SK-N-SH (cell line): ENCODE data around the gene KCNK4. TPM values are rescaled to one million over a fixed set of nuclear protein-coding genes. Genes with fewer than 3 reads are reported as not detected.
A peak's percentile ranks its signal among the peaks of the same experiment; 100 is the strongest.

Source experiments
- CTCF ChIA-PET: fragments of 300-600, 350-600 bp; formaldehyde crosslinking; extraction: SDS; loops from one replicate; lab custom pipeline; 2021; lab: Yijun Ruan, JAX
- POLR2A ChIA-PET: fragments of 350-600 bp; sonication (Branson Sonifier 250); formaldehyde crosslinking; extraction: SDS; loops from one replicate; lab custom pipeline; 2020; ENCODE audit warnings: antibody characterized with exemption, inconsistent platforms; lab: Yijun Ruan, JAX
- DNase-seq: peaks from one replicate; pipeline ENCODE4 v3.0.0; 2012
- H2AFZ ChIP-seq: fragments of 200-600 bp; sonication (generic); 2 replicates; pipeline ENCODE4 v1.8.1; 2016; ENCODE audit warnings: antibody characterized with exemption, mild to moderate bottlenecking, low read depth
- H3F3A ChIP-seq: fragments of 200-600 bp; sonication (generic); replicated peaks from 2 replicates; pipeline ENCODE3; 2016; ENCODE audit warnings: antibody characterized with exemption, mild to moderate bottlenecking; ENCODE audit not compliant: insufficient read depth
- H3K27ac ChIP-seq, 2 experiments: fragments of 200-500 bp in 1 of 2; fragments of 200-600 bp in 1 of 2; sonication (Bioruptor generic) in 1 of 2; sonication (generic), shearing (Covaris generic) in 1 of 2; 2 replicates each; pipeline versions ENCODE4 v1.5.1 to v1.6.1; 2014 to 2016; ENCODE audit warnings: low read depth in 2 of 2, inconsistent platforms in 1 of 2, low read length in 1 of 2, mild to moderate bottlenecking in 1 of 2, mixed read lengths in 1 of 2
- H3K27me3 ChIP-seq: fragments of 200-600 bp; sonication (generic), shearing (Covaris generic); 2 replicates; pipeline ENCODE4 v1.6.1; 2016; ENCODE audit warnings: mixed run types; ENCODE audit not compliant: insufficient read depth
- H3K36me3 ChIP-seq, 2 experiments: fragments of 200-500 bp in 1 of 2; fragments of 200-600 bp in 1 of 2; sonication (Bioruptor generic) in 1 of 2; sonication (generic) in 1 of 2; replicated peaks in 1 of 2; 2 replicates each; pipeline versions ENCODE3 to v1.5.1; 2014 to 2016; ENCODE audit warnings: low read length in 1 of 2, mild to moderate bottlenecking in 1 of 2; ENCODE audit not compliant: insufficient read depth in 2 of 2, control insufficient read depth in 1 of 2
- H3K4me1 ChIP-seq, 2 experiments: fragments of 200-500 bp in 1 of 2; fragments of 200-600 bp in 1 of 2; sonication (Bioruptor generic) in 1 of 2; sonication (generic), shearing (Covaris generic) in 1 of 2; 2 replicates each; pipeline versions ENCODE4 v1.5.1 to v1.6.1; 2014 to 2016; ENCODE audit warnings: low read depth in 1 of 2, low read length in 1 of 2, mixed run types in 1 of 2; ENCODE audit not compliant: insufficient read depth in 2 of 2, control insufficient read depth in 1 of 2
- H3K4me2 ChIP-seq: fragments of 200-600 bp; sonication (generic), shearing (Covaris generic); 2 replicates; pipeline ENCODE4 v1.6.1; 2017; ENCODE audit warnings: mixed run types
- H3K4me3 ChIP-seq, 2 experiments: fragments of 200-500 bp in 1 of 2; fragments of 200-600 bp in 1 of 2; sonication (Bioruptor generic) in 1 of 2; sonication (generic), shearing (Covaris generic) in 1 of 2; 2 replicates each; pipeline versions ENCODE4 v1.5.1 to v1.8.1; 2014 to 2016; ENCODE audit warnings: low read depth in 2 of 2, inconsistent platforms in 1 of 2, low read length in 1 of 2, mild to moderate bottlenecking in 1 of 2, mixed read lengths in 1 of 2, moderate library complexity in 1 of 2
- H3K79me2 ChIP-seq: fragments of 200-600 bp; sonication (generic); 2 replicates; pipeline ENCODE4 v1.8.1; 2017; ENCODE audit warnings: mild to moderate bottlenecking; ENCODE audit not compliant: insufficient read depth
- H3K9ac ChIP-seq: fragments of 200-600 bp; sonication (generic); 2 replicates; pipeline ENCODE4 v1.6.1; 2017; ENCODE audit warnings: mixed run types
- H3K9me2 ChIP-seq: fragments of 200-600 bp; sonication (generic); 2 replicates; pipeline ENCODE4 v1.6.1; 2017; ENCODE audit warnings: mixed run types
- H3K9me3 ChIP-seq: fragments of 200-600 bp; sonication (generic); 2 replicates; pipeline ENCODE4 v1.6.1; 2017; ENCODE audit warnings: mixed run types, mild to moderate bottlenecking, moderate library complexity
- H4K20me1 ChIP-seq: fragments of 200-600 bp; sonication (generic); 2 replicates; pipeline ENCODE4 v1.6.1; 2017; ENCODE audit warnings: mild to moderate bottlenecking, mixed run types; ENCODE audit not compliant: insufficient read depth
- CHD2 ChIP-seq: fragments of 150-350 bp; IDR thresholded peaks from 2 replicates; pipeline ENCODE4 v1.6.1; 2018; ENCODE audit warnings: low read length; ENCODE audit not compliant: partially characterized antibody
- CTCF ChIP-seq: fragments of 200-600 bp; sonication (generic); IDR thresholded peaks from 2 replicates; pipeline ENCODE4 v1.6.1; 2017; ENCODE audit warnings: antibody characterized with exemption, mild to moderate bottlenecking, moderate library complexity
- ELF1 ChIP-seq: IDR thresholded peaks from 2 replicates; pipeline ENCODE4 v1.4.0; 2012
- EZH2phosphoT487 ChIP-seq: fragments of 200-600 bp; sonication (generic); IDR thresholded peaks from 2 replicates; pipeline ENCODE4 v1.6.1; 2017; ENCODE audit warnings: low read depth, mixed run types, mild to moderate bottlenecking, antibody characterized with exemption, moderate library complexity, borderline replicate concordance
- FOSL2 ChIP-seq: IDR thresholded peaks from 2 replicates; pipeline ENCODE4 v1.4.0; 2012; ENCODE audit warnings: low read depth, mild to moderate bottlenecking, moderate library complexity, borderline replicate concordance
- FOXJ3 ChIP-seq: sonication (generic); formaldehyde crosslinking; IDR thresholded peaks from 2 replicates; pipeline ENCODE4 v1.5.1; 2020; ENCODE audit warnings: mild to moderate bottlenecking, missing genetic modification reagents
- JUND ChIP-seq: IDR thresholded peaks from 2 replicates; pipeline ENCODE4 v1.4.0; 2012
- MXI1 ChIP-seq: IDR thresholded peaks from 2 replicates; pipeline ENCODE4 v1.6.1; 2012; ENCODE audit warnings: mild to moderate bottlenecking, low read depth, low read length, improper control_type of control experiment
- NFIC ChIP-seq: IDR thresholded peaks from 2 replicates; pipeline ENCODE4 v1.4.0; 2012; ENCODE audit warnings: borderline replicate concordance
- PBX3 ChIP-seq: IDR thresholded peaks from 2 replicates; pipeline ENCODE4; 2012
- RCOR1 ChIP-seq: fragments of 150-350 bp; IDR thresholded peaks from 2 replicates; pipeline ENCODE4 v1.6.1; 2017; ENCODE audit warnings: antibody characterized with exemption, low read length
- USF2 ChIP-seq: fragments of 150-350 bp; IDR thresholded peaks from 2 replicates; pipeline ENCODE4 v1.6.1; 2017; ENCODE audit warnings: antibody characterized with exemption, low read length, low read depth, borderline replicate concordance
- WGBS: methylation state at CpG from one replicate; pipeline ENCODE4 v1.1.6; 2017; ENCODE audit warnings: low lambda C conversion rate; 5-methylcytosine and 5-hydroxymethylcytosine counted together
- polyA plus RNA-seq, 3 experiments: library from polyadenylated mRNA; depleted of rRNA; stranded (reverse); fragments of >200 nt; gene quantifications; 2 replicates each; pipeline ENCODE4 v1.2.3, GENCODE V29; 2012
- TF ChIP-seq, protein P1 (sequence below): IDR thresholded peaks from 2 replicates; pipeline ENCODE4 v1.4.0; 2012; ENCODE audit warnings: low read depth, borderline replicate concordance

Gene KCNK4
- polyA plus RNA-seq, 1 of the 3 experiments (the other 2 are of a cell fraction), result 0.16 TPM

GRCh38 chr11:64291752-64292459, 804 bp downstream of the KCNK4 start:
- Histone ChIP-seq H3K4me3 (peak overlapping the region; percentile 39 to 48; a peak in 3 of 4 replicates), H3K9ac (no peak overlapping the region), H2AFZ (no peak overlapping the region), H3K9me3 (no peaks in the 10 kb centered on the region), H3K27me3 (peaks cover 20% of the 10 kb centered on the region), H3K79me2 (no peaks in the 10 kb centered on the region), H3F3A (peaks cover 9% of the 10 kb centered on the region), H3K27ac (no peak overlapping the region), H3K4me2 (peak overlapping the region; percentile 73), H3K9me2 (no peaks in the 10 kb centered on the region), H4K20me1 (no peaks in the 10 kb centered on the region), H3K4me1 (peaks cover 0 to 11% of the 10 kb centered on the region in 2 experiments; a peak in 1 of 4 replicates), H3K36me3 (no peaks in the 10 kb centered on the region)
- peak; percentile 68 for DNase-seq
- TF ChIP-seq MXI1, result peak; percentile 15; the same call in 1 of the 2 replicates
- no peak for TF ChIP-seq NFIC
- TF ChIP-seq FOXJ3 (CRISPR knock-in tag), result no peak
- WGBS, result 35% methylated on average over 7 of the region's 96 CpGs
- ChIA-PET CTCF (interaction anchor here (0.8 to 12.2 kb wide), 3 partner anchors 12 to 88 kb away, joined by 3 to 196 read pairs (median 43); partner anchors contain the start of genes CATSPERZ and ESRRA), POLR2A (interaction anchor here (1.5 kb wide), 1 partner anchor 26 kb away, joined by 3 read pairs; the partner anchor contains the start of gene PRDX5)

GRCh38 chr11:64292460-64293254, 1.6 kb downstream of the KCNK4 start:
- peaks cover 6% of the 10 kb centered on the region for H3F3A ChIP-seq
- H3K79me2 ChIP-seq, result no peaks in the 10 kb centered on the region
- H3K9ac ChIP-seq, result no peak overlapping the region
- H3K9me2 ChIP-seq, result no peaks in the 10 kb centered on the region
- H3K27me3 ChIP-seq, result peaks cover 20% of the 10 kb centered on the region
- H4K20me1 ChIP-seq, result no peaks in the 10 kb centered on the region
- no peak for TF ChIP-seq PBX3
- H3K36me3 ChIP-seq, result no peaks in the 10 kb centered on the region
- H3K9me3 ChIP-seq, result no peaks in the 10 kb centered on the region
- ChIA-PET POLR2A (interaction anchor here (0.6 kb wide), 1 partner anchor 87 kb away, joined by 3 read pairs; no protein-coding TSS in a partner anchor), CTCF (interaction anchor here (0.8 to 12.2 kb wide), 4 partner anchors 11 to 88 kb away, joined by 3 to 196 read pairs (median 23); partner anchors contain the start of genes CATSPERZ and ESRRA)
- H2AFZ ChIP-seq, result no peak overlapping the region
- peak overlapping the region; percentile 39 to 48; a peak in 3 of 4 replicates for H3K4me3 ChIP-seq
- H3K27ac ChIP-seq, result no peak overlapping the region
- peak overlapping the region; percentile 73; the same call in 1 of the 2 replicates for H3K4me2 ChIP-seq
- WGBS, result 72% methylated on average over 23 of the region's 42 CpGs
- peaks cover 0 to 10% of the 10 kb centered on the region in 2 experiments; a peak in 1 of 4 replicates for H3K4me1 ChIP-seq
- no peak for DNase-seq

DNA sequence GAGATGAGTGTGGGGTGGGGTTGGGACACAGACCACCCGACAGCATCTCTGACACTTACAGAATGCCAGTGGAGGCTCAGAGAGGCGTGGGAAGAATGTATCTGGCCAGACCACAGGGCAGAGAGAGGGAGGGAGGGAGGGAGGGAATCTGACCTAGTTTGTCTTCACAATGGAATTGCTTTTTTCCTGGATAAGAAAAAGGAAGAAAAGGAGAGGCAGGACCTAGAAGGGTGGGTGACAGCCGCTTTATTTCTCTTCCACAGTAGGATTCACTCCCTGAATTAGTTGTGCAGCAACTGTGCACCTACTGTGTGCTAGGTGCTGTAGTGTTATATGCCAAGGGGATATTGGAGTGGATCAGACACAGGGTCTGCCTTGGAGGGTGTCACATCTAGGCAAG, 3.7 kb downstream of the KCNK4 start:
- CTCF ChIA-PET, result interaction anchor here (1.6 to 1.9 kb wide), 2 partner anchors 9 to 23 kb away, joined by 8 to 12 read pairs; no protein-coding TSS in a partner anchor
- no peak for DNase-seq
- POLR2A ChIA-PET, result no interaction called here
- TF ChIP-seq CHD2 (no peak), RCOR1 (no peak), EZH2phosphoT487 (no peak), USF2 (no peak), ELF1 (no peak), NFIC (no peak), CTCF (no peak), JUND (no peak), FOSL2 (no peak), MXI1 (no peak)
- TF ChIP-seq, protein P1, sequence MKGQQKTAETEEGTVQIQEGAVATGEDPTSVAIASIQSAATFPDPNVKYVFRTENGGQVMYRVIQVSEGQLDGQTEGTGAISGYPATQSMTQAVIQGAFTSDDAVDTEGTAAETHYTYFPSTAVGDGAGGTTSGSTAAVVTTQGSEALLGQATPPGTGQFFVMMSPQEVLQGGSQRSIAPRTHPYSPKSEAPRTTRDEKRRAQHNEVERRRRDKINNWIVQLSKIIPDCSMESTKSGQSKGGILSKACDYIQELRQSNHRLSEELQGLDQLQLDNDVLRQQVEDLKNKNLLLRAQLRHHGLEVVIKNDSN, result no peak

More for the DNA sequence above, 3.7 kb downstream of the KCNK4 start:
- Histone ChIP-seq H3K9me3 (no peaks in the 10 kb centered on the region), H2AFZ (no peak overlapping the region), H3K4me3 (no peak overlapping the region), H3K27ac (no peak overlapping the region), H3K27me3 (peaks cover 20% of the 10 kb centered on the region), H3K36me3 (no peaks in the 10 kb centered on the region), H3K9me2 (no peaks in the 10 kb centered on the region), H3F3A (peaks cover 6% of the 10 kb centered on the region), H3K79me2 (no peaks in the 10 kb centered on the region), H4K20me1 (no peaks in the 10 kb centered on the region), H3K4me1 (peaks cover 0 to 10% of the 10 kb centered on the region in 2 experiments; a peak in 1 of 4 replicates), H3K4me2 (no peak overlapping the region), H3K9ac (no peak overlapping the region)
- WGBS, result 56% methylated on average over 3 of the region's 3 CpGs
